C4-2B (cell line): ENCODE data around the gene LAMA2.

Experiments
- ZFX ChIP-seq: fragments of 450-650 bp; IDR thresholded peaks from 2 replicates; pipeline ENCODE4 v1.6.1; 2017
- TF ChIP-seq, protein P1 (sequence below): fragments of 450-650 bp; conservative IDR thresholded peaks from 2 replicates; pipeline ENCODE4 v1.5.1; 2017; ENCODE audit warnings: mild to moderate bottlenecking

DNA sequence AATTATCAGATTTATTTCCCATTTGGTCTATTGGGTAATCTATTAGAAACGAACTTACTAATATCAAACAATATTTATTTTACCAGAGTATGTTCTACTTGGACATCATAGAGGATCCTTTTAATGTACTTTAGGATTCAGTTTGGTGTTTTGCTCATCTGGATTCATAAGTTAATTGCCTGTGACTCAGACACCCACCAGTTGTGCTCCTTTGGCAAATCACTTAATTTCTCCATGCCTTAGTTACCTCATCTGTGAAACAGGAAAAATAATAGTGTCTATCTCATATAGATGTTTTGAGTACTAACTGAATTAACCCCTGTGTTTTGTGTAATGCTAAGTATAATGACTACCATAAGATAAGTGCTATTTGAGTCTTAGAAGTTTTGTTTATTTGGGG lies 292.1 kb downstream of the LAMA2 start:
- TF ChIP-seq, protein P1, sequence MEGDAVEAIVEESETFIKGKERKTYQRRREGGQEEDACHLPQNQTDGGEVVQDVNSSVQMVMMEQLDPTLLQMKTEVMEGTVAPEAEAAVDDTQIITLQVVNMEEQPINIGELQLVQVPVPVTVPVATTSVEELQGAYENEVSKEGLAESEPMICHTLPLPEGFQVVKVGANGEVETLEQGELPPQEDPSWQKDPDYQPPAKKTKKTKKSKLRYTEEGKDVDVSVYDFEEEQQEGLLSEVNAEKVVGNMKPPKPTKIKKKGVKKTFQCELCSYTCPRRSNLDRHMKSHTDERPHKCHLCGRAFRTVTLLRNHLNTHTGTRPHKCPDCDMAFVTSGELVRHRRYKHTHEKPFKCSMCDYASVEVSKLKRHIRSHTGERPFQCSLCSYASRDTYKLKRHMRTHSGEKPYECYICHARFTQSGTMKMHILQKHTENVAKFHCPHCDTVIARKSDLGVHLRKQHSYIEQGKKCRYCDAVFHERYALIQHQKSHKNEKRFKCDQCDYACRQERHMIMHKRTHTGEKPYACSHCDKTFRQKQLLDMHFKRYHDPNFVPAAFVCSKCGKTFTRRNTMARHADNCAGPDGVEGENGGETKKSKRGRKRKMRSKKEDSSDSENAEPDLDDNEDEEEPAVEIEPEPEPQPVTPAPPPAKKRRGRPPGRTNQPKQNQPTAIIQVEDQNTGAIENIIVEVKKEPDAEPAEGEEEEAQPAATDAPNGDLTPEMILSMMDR: no peak
- TF ChIP-seq ZFX: no peak
